ENCODE measurements around the gene APOL3.

GRCh38 chr22:36143066-36143815, 17.3 kb downstream of the APOL3 start:
- TF ChIP-seq CTCF (IDR thresholded peaks at IDR 0.05; ENCODE audit: low read length) = no peak
- no peak for TF ChIP-seq EZH2 (IDR thresholded peaks at IDR 0.05; ENCODE audit: borderline replicate concordance, low read length)
